GM12878 (cell line): ENCODE measurements around the gene RER1. TPM values are rescaled to one million over a fixed set of nuclear protein-coding genes. Genes with fewer than 3 reads are reported as not detected.

Experiments used
- ATAC-seq: fragments of 200-7000 bp; cut with Tn5 transposase; 3 replicates; pipeline ENCODE4 v1.9.1; 2020; ENCODE audit warnings: mild to moderate bottlenecking, moderate library complexity
- BruUV-seq: library from RNA; stranded (reverse); fragments of 400-500 nt; replicated peaks from 2 replicates; lab custom pipeline; 2021; lab: Mats Ljungman, UMichigan
- CTCF ChIA-PET: fragments of 300-600 bp; sonication (Branson Sonifier 250); formaldehyde crosslinking; extraction: SDS; loops from one replicate; lab custom pipeline; 2021; ENCODE audit warnings: inconsistent platforms; lab: Yijun Ruan, JAX
- POLR2A ChIA-PET: fragments of 350-600 bp; formaldehyde crosslinking; extraction: SDS; loops from one replicate; lab custom pipeline; 2021; ENCODE audit warnings: inconsistent platforms; lab: Charles Lee
- RAD21 ChIA-PET: fragments of 300-600 bp; sonication (Branson Sonifier 250); formaldehyde crosslinking; loops from one replicate; lab custom pipeline; 2023; ENCODE audit warnings: antibody characterized with exemption; ENCODE audit not compliant: unreplicated experiment; lab: Charles Lee
- SMC1A ChIA-PET: fragments of 300-600 bp; sonication (Branson Sonifier 250); formaldehyde crosslinking; loops from one replicate; lab custom pipeline; 2023; ENCODE audit not compliant: unreplicated experiment, uncharacterized antibody; lab: Charles Lee
- DNase-seq: peaks from one replicate; pipeline ENCODE4 v3.0.0-alpha.2; 2011; ENCODE audit warnings: low read depth, low spot score
- FAIRE-seq: peaks from 3 replicates; lab custom pipeline; 2011; peaks lifted over from hg19 to GRCh38; lab: Jason Lieb, UNC
- H2AFZ ChIP-seq: 2 replicates; pipeline ENCODE4 v1.6.0; 2011; ENCODE audit warnings: low read depth, low read length, control low read depth; ENCODE audit not compliant: control insufficient read depth
- H3K27ac ChIP-seq: 2 replicates; pipeline ENCODE4 v1.5.1; 2011; ENCODE audit warnings: control low read depth; ENCODE audit not compliant: control insufficient read depth, insufficient read depth
- H3K27me3 ChIP-seq, 2 experiments: replicated peaks in 1 of 2; 2 replicates each; pipeline versions ENCODE4 v1.6.0 to v1.6.1; 2011; ENCODE audit warnings: low read length in 1 of 2; ENCODE audit not compliant: control insufficient read depth in 2 of 2, insufficient read depth in 2 of 2
- H3K36me3 ChIP-seq, 2 experiments: 2 replicates each; pipeline ENCODE4 v1.5.1; 2011; ENCODE audit warnings: low read length in 1 of 2; ENCODE audit not compliant: control insufficient read depth in 2 of 2, insufficient read depth in 2 of 2
- H3K4me1 ChIP-seq: 2 replicates; pipeline ENCODE4 v1.6.1; 2011; ENCODE audit warnings: mild to moderate bottlenecking, low read length, moderate library complexity, mixed read lengths; ENCODE audit not compliant: control insufficient read depth, insufficient read depth
- H3K4me2 ChIP-seq: 2 replicates; pipeline ENCODE4 v1.6.0; 2011; ENCODE audit warnings: control low read depth; ENCODE audit not compliant: control insufficient read depth, insufficient read depth
- H3K4me3 ChIP-seq: fragments of 200-600 bp; sonication (generic); 2 replicates; pipeline ENCODE4 v1.5.1; 2016
- H3K79me2 ChIP-seq: 2 replicates; pipeline ENCODE4 v1.6.0; 2011; ENCODE audit warnings: low read length; ENCODE audit not compliant: control insufficient read depth, insufficient read depth
- H3K9ac ChIP-seq: 2 replicates; pipeline ENCODE4 v1.8.0; 2011; ENCODE audit warnings: low read length, control low read depth, mixed read lengths; ENCODE audit not compliant: control insufficient read depth, insufficient read depth
- H3K9me3 ChIP-seq: replicated peaks from 3 replicates; pipeline ENCODE4 v1.5.1; 2011; ENCODE audit warnings: mild to moderate bottlenecking, low read length; ENCODE audit not compliant: control insufficient read depth, insufficient read depth
- H4K20me1 ChIP-seq: 2 replicates; pipeline ENCODE4 v1.6.0; 2011; ENCODE audit not compliant: control insufficient read depth, insufficient read depth
- ASH2L ChIP-seq: fragments of 300-600, 200-600 bp; sonication (generic); IDR thresholded peaks from 2 replicates; pipeline ENCODE4 v1.6.1; 2017; ENCODE audit warnings: low read depth, mild to moderate bottlenecking, borderline replicate concordance
- BMI1 ChIP-seq: fragments of 450-650 bp; IDR thresholded peaks from 2 replicates; pipeline ENCODE4 v1.6.1; 2016; ENCODE audit warnings: mild to moderate bottlenecking, moderate library complexity, borderline replicate concordance
- CBFB ChIP-seq: IDR thresholded peaks from 2 replicates; pipeline ENCODE4 v1.6.1; 2016; ENCODE audit warnings: antibody characterized with exemption, low read depth
- HDGF ChIP-seq: fragments of 450-650 bp; IDR thresholded peaks from 2 replicates; pipeline ENCODE4 v1.6.1; 2016; ENCODE audit warnings: antibody characterized with exemption
- MEF2B ChIP-seq: fragments of 450-650 bp; IDR thresholded peaks from 2 replicates; pipeline ENCODE4 v1.6.1; 2018; ENCODE audit warnings: mild to moderate bottlenecking, moderate library complexity; ENCODE audit not compliant: partially characterized antibody, poor library complexity, severe bottlenecking
- NFYB ChIP-seq: IDR thresholded peaks from 2 replicates; pipeline ENCODE4 v1.6.1; 2011; ENCODE audit warnings: low read depth, mild to moderate bottlenecking, low read length, improper control_type of control experiment, moderate library complexity; ENCODE audit not compliant: insufficient read depth
- NRF1 ChIP-seq: conservative IDR thresholded peaks from 2 replicates; pipeline ENCODE4 v1.6.1; 2011; ENCODE audit warnings: mild to moderate bottlenecking, low read depth, low read length, improper control_type of control experiment
- RAD21 ChIP-seq: IDR thresholded peaks from 2 replicates; pipeline ENCODE4 v1.6.1; 2011; ENCODE audit warnings: mild to moderate bottlenecking, low read depth, low read length, moderate library complexity; ENCODE audit not compliant: insufficient read depth
- REST ChIP-seq: IDR thresholded peaks from 2 replicates; pipeline ENCODE4 v1.6.1; 2012; ENCODE audit warnings: mild to moderate bottlenecking, low read depth, low read length
- SIN3A ChIP-seq: IDR thresholded peaks from 2 replicates; pipeline ENCODE4 v1.6.1; 2012; ENCODE audit warnings: low read depth, low read length, improper control_type of control experiment
- ZNF217 ChIP-seq: fragments of 450-650 bp; IDR thresholded peaks from 2 replicates; pipeline ENCODE4 v1.6.1; 2017; ENCODE audit warnings: antibody characterized with exemption, mild to moderate bottlenecking
- ZNF622 ChIP-seq: fragments of 450-650 bp; IDR thresholded peaks from 2 replicates; pipeline ENCODE4 v1.6.1; 2017; ENCODE audit warnings: mild to moderate bottlenecking, inconsistent platforms
- ZSCAN29 ChIP-seq: fragments of 450-650 bp; IDR thresholded peaks from 2 replicates; pipeline ENCODE4 v1.6.1; 2017; ENCODE audit warnings: mild to moderate bottlenecking, moderate library complexity
- WGBS: methylation state at CpG from one replicate; pipeline ENCODE4 v1.1.6; 2016; ENCODE audit warnings: low lambda C conversion rate; ENCODE audit not compliant: insufficient replicate concordance, insufficient coverage; ENCODE audit errors: missing lambda C conversion rate; 5-methylcytosine and 5-hydroxymethylcytosine counted together
- in situ Hi-C: fragments of 300-500 bp; cut with MboI; formaldehyde crosslinking; loops from 9 replicates; pipeline ENCODE4 v1.14.3; 2018; ENCODE audit warnings: mixed read lengths
- intact Hi-C: fragments of 100-400 bp; cut with micrococcal nuclease; formaldehyde crosslinking; loops from one replicate; pipeline ENCODE4 v1.14.2; 2022; ENCODE audit not compliant: unreplicated experiment
- polyA plus RNA-seq, 11 experiments: library from polyadenylated mRNA; depleted of rRNA in 4 of 11; unstranded in 6 of 11; stranded (reverse) in 5 of 11; fragments of >200 nt; fragmentation: Nextera tagmentation in 4 of 11; fragmentation: Illumina TruSeq in 1 of 11; extraction: Ambion mirVana in 4 of 11; extraction: Trizol in 1 of 11; gene quantifications; 1 replicate in 1 of 11; 2 replicates in 10 of 11; pipeline versions ENCODE4 v1.2.1 to v1.2.3, GENCODE V29; 2011 to 2016; ENCODE audit warnings: inconsistent platforms in 2 of 11, missing spikeins in 2 of 11, low read depth in 1 of 11
- total RNA-seq, 4 experiments: library from RNA; depleted of rRNA in 3 of 4; stranded (reverse); fragments of >200 nt in 3 of 4; fragmentation: Illumina TruSeq in 1 of 4; extraction: Trizol in 1 of 4; gene quantifications; 2 replicates each; pipeline versions ENCODE4 v1.2.1 to v1.2.3, GENCODE V29; 2013 to 2021

Gene RER1
- total and polyA plus RNA-seq, 10 of the 15 experiments (the other 5 are each of a cell fraction or from before 2014, with no cell fraction given), result 29.2 to 274 (median 136) TPM

- WGBS, result 49% methylated on average over 11 of the region's 11 CpGs
- Histone ChIP-seq H3K36me3 (no peaks in the 10 kb centered on the region), H3K27me3 (no peaks in the 10 kb centered on the region), H2AFZ (no peak overlapping the region), H3K79me2 (no peaks in the 10 kb centered on the region), H4K20me1 (no peaks in the 10 kb centered on the region), H3K4me3 (no peak overlapping the region), H3K27ac (no peak overlapping the region), H3K4me1 (no peaks in the 10 kb centered on the region), H3K9me3 (no peaks in the 10 kb centered on the region), H3K9ac (no peak overlapping the region), H3K4me2 (no peak overlapping the region)
- FAIRE-seq (no peak), DNase-seq (no peak), ATAC-seq (no peak)
- TF ChIP-seq ZSCAN29 (no peak), HDGF (no peak), RAD21 (no peak), BMI1 (no peak)
- ChIA-PET CTCF (no interaction called here), RAD21 (no interaction called here), SMC1A (no interaction called here), POLR2A (no interaction called here)
- no TSS peak for BruUV-seq
- in situ Hi-C loops (no loop called here), intact Hi-C loops (no loop called here)
Measured at GRCh38 chr1:2352341-2352896, 39.2 kb upstream of the RER1 start.

GRCh38 chr1:2352897-2353550 is 38.6 kb upstream of the RER1 start:
- ATAC-seq (no peak), FAIRE-seq (no peak)
- TF ChIP-seq CBFB, result no peak
- TF ChIP-seq HDGF, result no peak
- TF ChIP-seq REST, result no peak
- no peak for TF ChIP-seq ZNF217
- TF ChIP-seq ZNF622, result no peak
- TF ChIP-seq SIN3A, result no peak
- no peak for TF ChIP-seq NFYB
- no peak for TF ChIP-seq MEF2B
- no peak for TF ChIP-seq ASH2L
- TF ChIP-seq NRF1, result no peak

More at GRCh38 chr1:2352897-2353550, 38.6 kb upstream of the RER1 start:
- Histone ChIP-seq H4K20me1 (no peaks in the 10 kb centered on the region), H3K36me3 (no peaks in the 10 kb centered on the region), H3K4me2 (no peak overlapping the region), H2AFZ (no peak overlapping the region), H3K27me3 (no peaks in the 10 kb centered on the region), H3K4me3 (no peak overlapping the region), H3K4me1 (no peaks in the 10 kb centered on the region), H3K27ac (no peak overlapping the region), H3K79me2 (no peaks in the 10 kb centered on the region), H3K9ac (no peak overlapping the region), H3K9me3 (no peaks in the 10 kb centered on the region)
- intact Hi-C loops, result no loop called here
- SMC1A ChIA-PET, result no interaction called here
- RAD21 ChIA-PET, result no interaction called here
- no TSS peak for BruUV-seq
- WGBS, result 36% methylated on average over 21 of the region's 21 CpGs
- POLR2A ChIA-PET, result no interaction called here
- in situ Hi-C loops, result no loop called here
- DNase-seq, result no peak
- CTCF ChIA-PET, result no interaction called here
